GM12878 (cell line): ENCODE results near the gene DLX5. TPM values are rescaled to one million over a fixed set of nuclear protein-coding genes. Genes with fewer than 3 reads are reported as not detected.

Experiments
- ATAC-seq: fragments of 200-7000 bp; cut with Tn5 transposase; 3 replicates; pipeline ENCODE4 v1.9.1; 2020; ENCODE audit warnings: mild to moderate bottlenecking, moderate library complexity
- BruUV-seq: library from RNA; stranded (reverse); fragments of 400-500 nt; replicated peaks from 2 replicates; lab custom pipeline; 2021; lab: Mats Ljungman, UMichigan
- CTCF ChIA-PET: fragments of 300-600 bp; sonication (Branson Sonifier 250); formaldehyde crosslinking; extraction: SDS; loops from one replicate; lab custom pipeline; 2021; ENCODE audit warnings: inconsistent platforms; lab: Yijun Ruan, JAX
- POLR2A ChIA-PET: fragments of 350-600 bp; formaldehyde crosslinking; extraction: SDS; loops from one replicate; lab custom pipeline; 2021; ENCODE audit warnings: inconsistent platforms; lab: Charles Lee
- RAD21 ChIA-PET: fragments of 300-600 bp; sonication (Branson Sonifier 250); formaldehyde crosslinking; loops from one replicate; lab custom pipeline; 2023; ENCODE audit warnings: antibody characterized with exemption; ENCODE audit not compliant: unreplicated experiment; lab: Charles Lee
- SMC1A ChIA-PET: fragments of 300-600 bp; sonication (Branson Sonifier 250); formaldehyde crosslinking; loops from one replicate; lab custom pipeline; 2023; ENCODE audit not compliant: unreplicated experiment, uncharacterized antibody; lab: Charles Lee
- DNase-seq: peaks from one replicate; pipeline ENCODE4 v3.0.0-alpha.2; 2011; ENCODE audit warnings: low read depth, low spot score
- FAIRE-seq: peaks from 3 replicates; lab custom pipeline; 2011; peaks lifted over from hg19 to GRCh38; lab: Jason Lieb, UNC
- H2AFZ ChIP-seq: 2 replicates; pipeline ENCODE4 v1.6.0; 2011; ENCODE audit warnings: low read depth, low read length, control low read depth; ENCODE audit not compliant: control insufficient read depth
- H3K27ac ChIP-seq: 2 replicates; pipeline ENCODE4 v1.5.1; 2011; ENCODE audit warnings: control low read depth; ENCODE audit not compliant: control insufficient read depth, insufficient read depth
- H3K27me3 ChIP-seq, 2 experiments: replicated peaks in 1 of 2; 2 replicates each; pipeline versions ENCODE4 v1.6.0 to v1.6.1; 2011; ENCODE audit warnings: low read length in 1 of 2; ENCODE audit not compliant: control insufficient read depth in 2 of 2, insufficient read depth in 2 of 2
- H3K36me3 ChIP-seq, 2 experiments: 2 replicates each; pipeline ENCODE4 v1.5.1; 2011; ENCODE audit warnings: low read length in 1 of 2; ENCODE audit not compliant: control insufficient read depth in 2 of 2, insufficient read depth in 2 of 2
- H3K4me1 ChIP-seq: 2 replicates; pipeline ENCODE4 v1.6.1; 2011; ENCODE audit warnings: mild to moderate bottlenecking, low read length, moderate library complexity, mixed read lengths; ENCODE audit not compliant: control insufficient read depth, insufficient read depth
- H3K4me2 ChIP-seq: 2 replicates; pipeline ENCODE4 v1.6.0; 2011; ENCODE audit warnings: control low read depth; ENCODE audit not compliant: control insufficient read depth, insufficient read depth
- H3K4me3 ChIP-seq: fragments of 200-600 bp; sonication (generic); 2 replicates; pipeline ENCODE4 v1.5.1; 2016
- H3K79me2 ChIP-seq: 2 replicates; pipeline ENCODE4 v1.6.0; 2011; ENCODE audit warnings: low read length; ENCODE audit not compliant: control insufficient read depth, insufficient read depth
- H3K9ac ChIP-seq: 2 replicates; pipeline ENCODE4 v1.8.0; 2011; ENCODE audit warnings: low read length, control low read depth, mixed read lengths; ENCODE audit not compliant: control insufficient read depth, insufficient read depth
- H3K9me3 ChIP-seq: replicated peaks from 3 replicates; pipeline ENCODE4 v1.5.1; 2011; ENCODE audit warnings: mild to moderate bottlenecking, low read length; ENCODE audit not compliant: control insufficient read depth, insufficient read depth
- H4K20me1 ChIP-seq: 2 replicates; pipeline ENCODE4 v1.6.0; 2011; ENCODE audit not compliant: control insufficient read depth, insufficient read depth
- BCLAF1 ChIP-seq: fragments of 450-650 bp; IDR thresholded peaks from 2 replicates; pipeline ENCODE4 v1.6.1; 2017; ENCODE audit warnings: antibody characterized with exemption, mild to moderate bottlenecking, moderate library complexity
- CHD1 ChIP-seq: IDR thresholded peaks from 2 replicates; pipeline ENCODE4 v1.6.1; 2012; ENCODE audit warnings: low read depth, low read length, improper control_type of control experiment
- CREM ChIP-seq: IDR thresholded peaks from 2 replicates; pipeline ENCODE4 v1.6.1; 2014; ENCODE audit warnings: antibody characterized with exemption, low read depth
- HCFC1 ChIP-seq: fragments of 150-350 bp; IDR thresholded peaks from 2 replicates; pipeline ENCODE4 v1.6.1; 2014; ENCODE audit warnings: low read length
- MEF2A ChIP-seq: IDR thresholded peaks from 2 replicates; pipeline ENCODE4 v1.6.1; 2011; ENCODE audit warnings: low read depth, mild to moderate bottlenecking, low read length, moderate library complexity; ENCODE audit not compliant: insufficient read depth
- NBN ChIP-seq: fragments of 450-650 bp; IDR thresholded peaks from 2 replicates; pipeline ENCODE4 v1.6.1; 2016
- NR2C1 ChIP-seq: fragments of 450-650 bp; IDR thresholded peaks from 2 replicates; pipeline ENCODE4 v1.6.1; 2017; ENCODE audit warnings: antibody characterized with exemption, mild to moderate bottlenecking, moderate library complexity
- PRDM15 ChIP-seq: fragments of 450-650 bp; formaldehyde crosslinking; IDR thresholded peaks from 2 replicates; pipeline ENCODE4 v1.4.0; 2020; ENCODE audit warnings: mild to moderate bottlenecking, moderate library complexity
- RELA ChIP-seq: fragments of 450-650 bp; IDR thresholded peaks from 2 replicates; pipeline ENCODE4 v1.8.0; 2014; ENCODE audit warnings: borderline replicate concordance; ENCODE audit not compliant: partially characterized antibody
- ZBED1 ChIP-seq: IDR thresholded peaks from 2 replicates; pipeline ENCODE4 v1.6.1; 2016; ENCODE audit warnings: borderline replicate concordance
- ZNF217 ChIP-seq: fragments of 450-650 bp; IDR thresholded peaks from 2 replicates; pipeline ENCODE4 v1.6.1; 2017; ENCODE audit warnings: antibody characterized with exemption, mild to moderate bottlenecking
- ZNF384 ChIP-seq: IDR thresholded peaks from 2 replicates; pipeline ENCODE4 v1.6.1; 2012; ENCODE audit warnings: low read depth, mild to moderate bottlenecking, low read length, improper control_type of control experiment, borderline replicate concordance
- ZNF592 ChIP-seq: fragments of 450-650 bp; IDR thresholded peaks from 2 replicates; pipeline ENCODE4 v1.6.1; 2017; ENCODE audit warnings: mild to moderate bottlenecking, moderate library complexity
- WGBS: methylation state at CpG from one replicate; pipeline ENCODE4 v1.1.6; 2016; ENCODE audit warnings: low lambda C conversion rate; ENCODE audit not compliant: insufficient replicate concordance, insufficient coverage; ENCODE audit errors: missing lambda C conversion rate; 5-methylcytosine and 5-hydroxymethylcytosine counted together
- in situ Hi-C: fragments of 300-500 bp; cut with MboI; formaldehyde crosslinking; loops from 9 replicates; pipeline ENCODE4 v1.14.3; 2018; ENCODE audit warnings: mixed read lengths
- intact Hi-C: fragments of 100-400 bp; cut with micrococcal nuclease; formaldehyde crosslinking; loops from one replicate; pipeline ENCODE4 v1.14.2; 2022; ENCODE audit not compliant: unreplicated experiment
- polyA plus RNA-seq, 11 experiments: library from polyadenylated mRNA; depleted of rRNA in 4 of 11; unstranded in 6 of 11; stranded (reverse) in 5 of 11; fragments of >200 nt; fragmentation: Nextera tagmentation in 4 of 11; fragmentation: Illumina TruSeq in 1 of 11; extraction: Ambion mirVana in 4 of 11; extraction: Trizol in 1 of 11; gene quantifications; 1 replicate in 1 of 11; 2 replicates in 10 of 11; pipeline versions ENCODE4 v1.2.1 to v1.2.3, GENCODE V29; 2011 to 2016; ENCODE audit warnings: inconsistent platforms in 2 of 11, missing spikeins in 2 of 11, low read depth in 1 of 11
- total RNA-seq, 4 experiments: library from RNA; depleted of rRNA in 3 of 4; stranded (reverse); fragments of >200 nt in 3 of 4; fragmentation: Illumina TruSeq in 1 of 4; extraction: Trizol in 1 of 4; gene quantifications; 2 replicates each; pipeline versions ENCODE4 v1.2.1 to v1.2.3, GENCODE V29; 2013 to 2021

The DLX5 gene
- total and polyA plus RNA-seq, 10 of the 15 experiments (the other 5 are each of a cell fraction or from before 2014, with no cell fraction given): not detected

- TF ChIP-seq RELA: no peak
- TF ChIP-seq HCFC1: no peak
- TF ChIP-seq ZBED1: no peak
- no peak for TF ChIP-seq CHD1
- no peak for TF ChIP-seq BCLAF1
Measured at GRCh38 chr7:97014145-97014750, 10.4 kb downstream of the DLX5 start (continued).

DNA sequence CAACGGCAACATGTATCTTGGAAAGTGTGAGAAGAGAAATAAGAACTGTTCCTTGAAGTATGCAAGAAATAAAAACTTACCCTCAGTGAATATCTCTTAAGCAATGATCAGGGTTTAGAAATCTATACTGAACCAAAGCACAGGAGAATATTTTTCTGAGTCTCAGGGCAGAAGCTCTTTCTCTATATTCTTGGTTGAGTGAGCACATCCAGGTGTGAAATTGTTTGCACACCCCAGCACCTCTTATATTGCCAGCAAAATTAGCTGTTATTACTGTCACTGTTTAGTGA lies 10.8 kb downstream of the DLX5 start:
- no peaks in the 10 kb centered on the region for H3K4me1 ChIP-seq
- no peak overlapping the region for H2AFZ ChIP-seq
- no TSS peak for BruUV-seq
- H4K20me1 ChIP-seq: no peaks in the 10 kb centered on the region
- H3K79me2 ChIP-seq: no peaks in the 10 kb centered on the region
- intact Hi-C loops: no loop called here
- ChIA-PET CTCF (no interaction called here), POLR2A (no interaction called here), RAD21 (no interaction called here), SMC1A (no interaction called here)
- in situ Hi-C loops: no loop called here
- H3K27ac ChIP-seq: no peak overlapping the region
- no peak for ATAC-seq
- no peak overlapping the region for H3K9ac ChIP-seq
- H3K9me3 ChIP-seq: no peaks in the 10 kb centered on the region
- no peak for DNase-seq
- H3K4me3 ChIP-seq: no peak overlapping the region
- no peak for FAIRE-seq
- no peaks in the 10 kb centered on the region for H3K36me3 ChIP-seq
- no peak overlapping the region for H3K4me2 ChIP-seq
- WGBS: 0% methylated on average over 1 of the region's 1 CpG
- H3K27me3 ChIP-seq: peaks cover 16 to 20% of the 10 kb centered on the region in 2 experiments; a peak in 3 of 4 replicates
- no peak for TF ChIP-seq MEF2A
- TF ChIP-seq ZNF217: no peak
- TF ChIP-seq ZNF592: no peak
- TF ChIP-seq NR2C1: no peak
- TF ChIP-seq NBN: no peak
- no peak for TF ChIP-seq CREM
- TF ChIP-seq ZNF384: no peak
- TF ChIP-seq PRDM15 (CRISPR knock-in tag): no peak
